Limb (tissue), 2 donors: Measurements from ENCODE around the gene CDX4.
"Not testable (repeated sequence)": the region's sequence is repeated elsewhere in the genome, so short reads cannot be mapped to it uniquely, and the experiment has no call there.

ENCODE experiments used
- DNase-seq, 2 donors: peaks; one replicate each; pipeline ENCODE4 v3.0.0-alpha.2; 2016; ENCODE audit errors: extremely low spot score in 2 of 2

Gene CDX4

GRCh38 chrX:73446831-73447230, at the start of gene CDX4:
Gene CDX4, plus strand, starts transcription at chrX:73447053. Its CDS starts 201 bp downstream, at chrX:73447254.
- no peak for DNase-seq

GRCh38 chrX:73398185-73398914, 48.5 kb upstream of the CDX4 start:
- DNase-seq: no peak

- DNase-seq: no peak
Measured at GRCh38 chrX:73400136-73400748, 46.6 kb upstream of the CDX4 start.

- DNase-seq: no peak
Measured at GRCh38 chrX:73401591-73402266, 45.1 kb upstream of the CDX4 start.

GRCh38 chrX:73412930-73413329, 33.9 kb upstream of the CDX4 start:
- no peak for DNase-seq

- no peak for DNase-seq
Measured at GRCh38 chrX:73447311-73447794, 500 bp downstream of the CDX4 start.

GRCh38 chrX:73448379-73448778, 1.5 kb downstream of the CDX4 start:
- no peak for DNase-seq

GRCh38 chrX:73455171-73455570, 8.3 kb downstream of the CDX4 start:
- no peak for DNase-seq

- DNase-seq: peak in 1 of 2 donors; percentile 13
Measured at GRCh38 chrX:73457306-73457705, 10.5 kb downstream of the CDX4 start.

GRCh38 chrX:73468376-73468775, 21.5 kb downstream of the CDX4 start:
- no peak for DNase-seq

GRCh38 chrX:73478961-73479360, 32.1 kb downstream of the CDX4 start:
- no peak for DNase-seq

- DNase-seq: no peak
Measured at GRCh38 chrX:73481521-73481920, 34.7 kb downstream of the CDX4 start.

GRCh38 chrX:73490661-73491060, 43.8 kb downstream of the CDX4 start:
- no peak for DNase-seq

- DNase-seq: not testable (repeated sequence)
Measured at GRCh38 chrX:73492178-73492577, 45.3 kb downstream of the CDX4 start.
